Measurements from ENCODE around the gene ATG7.

DNA sequence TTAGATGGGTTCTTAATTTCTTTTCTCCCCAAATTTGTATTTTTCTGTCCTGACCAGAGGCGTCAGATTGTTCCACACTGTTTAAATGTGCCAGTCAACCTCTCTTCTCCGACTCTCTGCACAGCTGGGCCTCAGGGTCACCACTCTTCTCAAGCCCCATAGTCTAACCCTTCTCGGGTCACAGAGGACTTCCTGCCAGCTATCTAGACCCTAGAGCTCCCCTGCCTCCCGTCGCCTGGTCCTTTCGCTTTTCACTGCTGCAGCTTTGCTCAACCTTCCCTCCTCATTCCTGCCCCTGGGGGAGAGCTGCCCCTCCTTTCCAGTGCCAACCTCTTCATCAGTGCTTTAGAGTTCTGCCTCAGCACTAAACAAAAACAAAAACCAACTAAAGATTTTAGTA is 151.7 kb downstream of the ATG7 start:
- TF ChIP-seq, protein P1, sequence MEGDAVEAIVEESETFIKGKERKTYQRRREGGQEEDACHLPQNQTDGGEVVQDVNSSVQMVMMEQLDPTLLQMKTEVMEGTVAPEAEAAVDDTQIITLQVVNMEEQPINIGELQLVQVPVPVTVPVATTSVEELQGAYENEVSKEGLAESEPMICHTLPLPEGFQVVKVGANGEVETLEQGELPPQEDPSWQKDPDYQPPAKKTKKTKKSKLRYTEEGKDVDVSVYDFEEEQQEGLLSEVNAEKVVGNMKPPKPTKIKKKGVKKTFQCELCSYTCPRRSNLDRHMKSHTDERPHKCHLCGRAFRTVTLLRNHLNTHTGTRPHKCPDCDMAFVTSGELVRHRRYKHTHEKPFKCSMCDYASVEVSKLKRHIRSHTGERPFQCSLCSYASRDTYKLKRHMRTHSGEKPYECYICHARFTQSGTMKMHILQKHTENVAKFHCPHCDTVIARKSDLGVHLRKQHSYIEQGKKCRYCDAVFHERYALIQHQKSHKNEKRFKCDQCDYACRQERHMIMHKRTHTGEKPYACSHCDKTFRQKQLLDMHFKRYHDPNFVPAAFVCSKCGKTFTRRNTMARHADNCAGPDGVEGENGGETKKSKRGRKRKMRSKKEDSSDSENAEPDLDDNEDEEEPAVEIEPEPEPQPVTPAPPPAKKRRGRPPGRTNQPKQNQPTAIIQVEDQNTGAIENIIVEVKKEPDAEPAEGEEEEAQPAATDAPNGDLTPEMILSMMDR (IDR thresholded peaks at IDR 0.05; ENCODE audit: borderline replicate concordance, extremely low read depth, low read length, poor library complexity, severe bottlenecking), result no peak
- no peak for TF ChIP-seq EZH2 (IDR thresholded peaks at IDR 0.05; ENCODE audit: borderline replicate concordance, low read depth, low read length, severe bottlenecking)
